ENCODE data around the gene ABCF3. TPM values are rescaled to one million over a fixed set of nuclear protein-coding genes. Genes with fewer than 3 reads are reported as not detected.
A peak's percentile ranks its signal among the peaks of the same experiment; 100 is the strongest.

The ABCF3 gene
- total and polyA plus RNA-seq, 2 donors from 2014 or later, result 49.1 to 69.0 TPM

GRCh38 chr3:184238246-184238818 is 52.3 kb downstream of the ABCF3 start:
- Histone ChIP-seq H3K27me3 (ENCODE audit: control insufficient read depth, insufficient read depth, low read length) (no peaks in the 10 kb centered on the region), H3K4me3 (ENCODE audit: low read length in 3 of 3) (no peak overlapping the region), H3K9me3 (ENCODE audit: control insufficient read depth in 2 of 3, insufficient read depth in 1 of 3, low read length in 3 of 3) (no peaks in the 10 kb centered on the region), H3K27ac (ENCODE audit: low read depth in 2 of 2, low read length in 2 of 2) (no peak overlapping the region), H3K36me3 (ENCODE audit: control insufficient read depth in 2 of 3, insufficient read depth in 3 of 3, low read length in 3 of 3) (peaks cover 0 to 8% (median 6%) of the 10 kb centered on the region in 3 donors), H3K4me1 (ENCODE audit: control insufficient read depth in 2 of 3, insufficient read depth in 2 of 3, low read depth in 1 of 3, low read length in 3 of 3) (peaks cover 0 to 3% (median 0%) of the 10 kb centered on the region in 3 donors), H3K9ac (ENCODE audit: low read length in 3 of 3) (no peak overlapping the region)
- DNase-seq, result peak in 1 of 5 donors; percentile 70
- no peak for FAIRE-seq
- TF ChIP-seq CTCF (IDR thresholded peaks at IDR 0.05; ENCODE audit: borderline replicate concordance, extremely low read depth, insufficient read depth), result no peak
- intact Hi-C loops (cut with DNase I), result no loop called here

GRCh38 chr3:184239221-184239620 is 53.2 kb downstream of the ABCF3 start:
- Histone ChIP-seq H3K9me3 (ENCODE audit: control insufficient read depth in 2 of 3, insufficient read depth in 1 of 3, low read length in 3 of 3) (no peaks in the 10 kb centered on the region), H3K27ac (ENCODE audit: low read depth in 2 of 2, low read length in 2 of 2) (no peak overlapping the region), H3K27me3 (ENCODE audit: control insufficient read depth, insufficient read depth, low read length) (no peaks in the 10 kb centered on the region), H3K4me1 (ENCODE audit: control insufficient read depth in 2 of 3, insufficient read depth in 2 of 3, low read depth in 1 of 3, low read length in 3 of 3) (peaks cover 0 to 3% (median 0%) of the 10 kb centered on the region in 3 donors), H3K36me3 (ENCODE audit: control insufficient read depth in 2 of 3, insufficient read depth in 3 of 3, low read length in 3 of 3) (peaks cover 0 to 13% (median 9%) of the 10 kb centered on the region in 3 donors), H3K9ac (ENCODE audit: low read length in 3 of 3) (no peak overlapping the region), H3K4me3 (ENCODE audit: low read length in 3 of 3) (no peak overlapping the region)
- DNase-seq (peak in 1 of 5 donors; percentile 45), FAIRE-seq (no peak)
- no peak for TF ChIP-seq CTCF (IDR thresholded peaks at IDR 0.05; ENCODE audit: borderline replicate concordance, extremely low read depth, insufficient read depth)
- intact Hi-C loops (cut with DNase I), result no loop called here

GRCh38 chr3:184239708-184240107 is 53.7 kb downstream of the ABCF3 start:
- FAIRE-seq (no peak), DNase-seq (peak in 1 of 5 donors; percentile 55)
- Histone ChIP-seq H3K36me3 (ENCODE audit: control insufficient read depth in 2 of 3, insufficient read depth in 3 of 3, low read length in 3 of 3) (peaks cover 0 to 18% (median 9%) of the 10 kb centered on the region in 3 donors), H3K9ac (ENCODE audit: low read length in 3 of 3) (no peak overlapping the region), H3K9me3 (ENCODE audit: control insufficient read depth in 2 of 3, insufficient read depth in 1 of 3, low read length in 3 of 3) (no peaks in the 10 kb centered on the region), H3K4me1 (ENCODE audit: control insufficient read depth in 2 of 3, insufficient read depth in 2 of 3, low read depth in 1 of 3, low read length in 3 of 3) (peaks cover 0 to 3% (median 0%) of the 10 kb centered on the region in 3 donors), H3K4me3 (ENCODE audit: low read length in 3 of 3) (no peak overlapping the region), H3K27me3 (ENCODE audit: control insufficient read depth, insufficient read depth, low read length) (no peaks in the 10 kb centered on the region), H3K27ac (ENCODE audit: low read depth in 2 of 2, low read length in 2 of 2) (no peak overlapping the region)
- intact Hi-C loops (cut with DNase I), result no loop called here
- TF ChIP-seq CTCF (IDR thresholded peaks at IDR 0.05; ENCODE audit: borderline replicate concordance, extremely low read depth, insufficient read depth), result no peak
